NCI-H1436 (cell line): ENCODE results near the gene CDK13.
"Not testable (repeated sequence)": the region's sequence is repeated elsewhere in the genome, so short reads cannot be mapped to it uniquely, and the experiment has no call there.

Experiments
- DNase-seq: peaks from one replicate; lab custom pipeline; 2025; lab: John Stamatoyannopoulos, UW

CDK13 gene

DNA sequence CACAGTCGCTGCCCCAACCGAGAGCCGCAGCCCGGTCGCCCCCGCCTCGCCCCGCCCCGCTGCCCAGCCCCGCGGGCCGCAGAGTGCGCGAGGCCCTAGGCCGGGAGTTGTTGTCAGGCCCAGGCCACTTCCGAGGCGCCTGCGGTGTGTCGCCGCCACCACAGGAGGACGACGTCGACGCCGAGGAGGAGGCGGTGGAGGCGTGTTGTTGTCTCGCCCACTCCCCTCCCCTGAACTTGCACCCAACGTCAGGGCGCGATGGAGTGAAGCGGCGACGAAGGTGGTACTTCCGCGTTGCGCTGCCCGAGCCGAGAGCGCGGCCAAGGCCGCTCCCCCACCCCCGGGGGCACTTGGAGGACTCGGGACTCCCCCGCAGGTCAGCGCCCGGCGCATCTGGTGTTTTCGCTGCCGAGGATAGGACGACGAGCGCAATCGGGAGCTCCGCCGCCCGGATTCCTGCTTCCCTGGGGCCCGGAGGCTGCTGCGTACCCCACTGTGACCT, at the start of gene CDK13:
TSS of gene CDK13 (plus strand) at position 286 of the 502 bp plus-strand sequence. CDS start 386 bp downstream, outside the sequence.
- DNase-seq, result peak; percentile 66

DNA sequence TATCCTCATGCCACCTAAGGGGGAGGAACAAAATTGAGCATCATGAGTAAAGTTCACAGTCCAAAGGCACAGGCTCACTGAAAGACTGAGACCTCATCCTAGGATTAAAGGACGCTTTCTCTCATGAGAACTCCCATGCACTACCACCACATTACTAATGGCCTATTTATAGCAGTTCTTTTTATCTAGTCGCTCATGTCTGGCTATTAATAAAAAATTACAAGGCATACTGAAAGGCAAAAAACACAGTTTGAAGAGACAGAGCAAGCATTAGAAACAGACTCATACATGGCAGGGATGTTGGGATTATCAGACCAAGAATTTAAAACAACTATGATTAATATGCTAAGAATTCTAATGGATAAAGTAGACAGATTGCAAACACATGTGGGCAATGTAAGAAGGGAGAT, 46.0 kb upstream of the CDK13 start:
- no peak for DNase-seq

DNA sequence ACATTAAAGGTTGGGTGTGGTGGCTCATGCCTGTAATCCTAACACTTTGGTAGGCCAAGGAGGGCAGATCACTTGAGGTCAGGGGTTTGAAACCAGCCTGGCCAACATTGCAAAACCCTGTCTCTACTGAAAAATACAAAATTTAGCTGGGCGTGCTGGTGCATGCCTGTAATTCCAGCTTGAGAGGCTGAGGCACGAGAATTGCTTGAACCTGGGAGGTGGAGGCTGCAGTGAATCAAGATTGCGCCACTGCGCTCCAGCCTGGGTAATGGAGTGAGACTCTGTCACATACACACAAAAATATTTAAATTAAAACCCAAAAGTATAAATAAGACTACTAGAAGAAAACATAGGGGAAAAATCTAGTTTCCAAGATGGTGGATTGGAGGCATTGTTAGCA, 41.9 kb upstream of the CDK13 start:
- no peak for DNase-seq

DNA sequence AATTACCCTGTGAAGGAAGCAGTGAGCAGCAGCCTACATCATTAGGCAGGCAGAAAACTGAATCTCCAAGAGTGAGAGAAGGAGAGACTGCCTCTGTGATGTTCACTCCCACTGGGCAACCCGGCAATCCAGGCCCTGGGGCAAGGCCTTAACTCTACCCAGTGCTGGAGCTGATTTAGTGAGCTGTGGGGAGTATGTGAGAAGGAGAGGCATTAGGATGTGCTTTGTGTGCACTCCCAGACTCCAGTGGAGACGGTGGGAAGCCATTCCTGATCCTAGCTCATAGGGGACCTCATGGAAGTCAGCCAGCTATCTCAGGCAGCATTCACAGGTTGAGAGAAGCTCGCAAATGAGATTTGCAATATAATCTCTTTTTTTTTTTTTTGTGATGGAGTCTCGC, 41.1 kb upstream of the CDK13 start:
- no peak for DNase-seq

DNA sequence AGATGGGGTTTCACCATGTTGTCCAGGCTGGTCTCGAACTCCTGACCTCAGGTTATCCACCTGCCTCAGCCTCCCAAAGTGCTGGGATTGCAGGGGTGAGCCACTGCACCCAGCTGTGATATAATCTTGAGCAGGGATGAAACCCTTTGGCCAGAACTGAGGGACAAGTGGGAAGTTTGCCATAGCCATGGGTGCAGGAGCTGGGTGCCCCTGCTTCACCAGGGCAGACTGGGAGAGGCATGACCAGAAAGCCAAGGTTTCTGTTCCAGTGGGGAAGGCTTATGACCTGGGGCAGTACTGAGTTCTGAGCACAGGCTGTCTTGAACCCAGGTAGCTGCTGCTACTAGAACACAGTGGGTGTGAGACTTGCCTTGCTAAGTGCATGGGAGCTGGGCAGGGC, 40.5 kb upstream of the CDK13 start:
- no peak for DNase-seq

DNA sequence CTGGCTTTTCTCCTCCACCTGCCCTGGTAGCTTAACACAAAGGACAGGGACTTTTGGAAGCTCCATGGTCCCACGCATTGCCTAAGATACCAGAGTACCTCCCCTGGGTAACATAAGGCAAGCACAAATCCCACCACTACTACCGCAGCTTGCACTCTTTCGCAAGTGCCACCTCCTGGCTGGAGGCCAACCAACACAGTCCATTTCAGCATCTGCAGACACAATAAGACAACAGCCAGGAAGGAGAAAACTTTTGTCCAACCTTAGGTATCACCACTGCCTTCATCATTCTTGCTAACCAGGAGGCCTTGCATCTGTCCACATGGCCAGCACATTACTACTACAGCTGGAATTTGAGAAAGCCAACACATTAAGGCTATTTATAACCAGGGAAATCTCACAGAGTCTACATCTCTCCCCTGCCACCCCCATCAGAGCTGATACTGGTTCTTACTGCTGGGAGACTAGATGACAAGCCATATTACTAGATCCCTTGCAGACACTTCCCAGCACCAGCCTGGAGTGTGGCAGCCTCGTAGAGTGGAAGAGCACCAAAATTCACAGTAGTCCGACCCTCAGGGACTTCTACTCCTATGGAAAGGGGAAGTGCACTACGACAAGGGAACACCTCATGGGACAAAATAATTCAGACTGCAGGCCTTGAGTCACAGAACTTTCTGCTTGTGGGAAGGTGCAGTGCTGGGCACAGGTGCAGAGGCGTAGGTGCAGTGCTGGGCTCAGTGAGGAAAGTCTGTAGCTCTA, 39.8 kb upstream of the CDK13 start:
- no peak for DNase-seq

DNA sequence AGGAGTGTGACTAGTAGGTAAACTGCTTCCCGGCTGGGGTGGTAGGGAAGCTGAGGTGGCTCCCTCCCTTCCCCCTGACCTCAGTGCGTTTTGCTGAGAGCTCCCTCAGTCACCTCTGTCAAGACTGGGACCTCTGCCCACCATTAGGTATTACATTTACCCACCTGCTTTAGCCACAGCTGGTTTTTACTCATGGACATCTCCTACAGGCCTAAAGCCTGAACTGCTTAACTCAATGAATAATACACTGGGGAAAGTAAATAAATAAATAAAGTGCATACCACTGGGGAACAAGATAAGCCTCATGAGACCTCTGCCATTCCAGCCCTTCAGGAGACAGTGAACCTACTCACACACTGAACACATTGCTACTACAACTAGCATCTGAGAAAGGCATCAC, 38.9 kb upstream of the CDK13 start:
- no peak for DNase-seq

DNA sequence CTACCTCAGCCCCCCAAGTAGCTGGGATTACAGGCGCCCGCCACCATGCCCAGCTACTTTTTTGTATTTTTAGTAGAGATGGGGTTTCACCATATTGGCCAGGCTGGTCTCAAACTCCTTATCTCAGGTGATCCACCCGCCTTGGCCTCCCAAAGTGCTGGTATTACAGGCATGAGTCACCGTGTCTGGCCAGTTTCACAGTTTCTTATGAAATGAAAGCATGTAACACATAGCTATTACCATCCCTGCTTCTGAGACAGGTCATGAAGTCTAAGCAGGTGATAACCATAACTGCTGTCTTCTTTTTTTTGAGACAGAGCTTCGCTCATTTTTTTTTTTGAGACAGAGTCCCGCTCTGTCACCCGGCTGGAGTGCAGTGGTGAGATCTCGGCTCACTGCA, 34.2 kb upstream of the CDK13 start:
- not testable (repeated sequence) for DNase-seq

DNA sequence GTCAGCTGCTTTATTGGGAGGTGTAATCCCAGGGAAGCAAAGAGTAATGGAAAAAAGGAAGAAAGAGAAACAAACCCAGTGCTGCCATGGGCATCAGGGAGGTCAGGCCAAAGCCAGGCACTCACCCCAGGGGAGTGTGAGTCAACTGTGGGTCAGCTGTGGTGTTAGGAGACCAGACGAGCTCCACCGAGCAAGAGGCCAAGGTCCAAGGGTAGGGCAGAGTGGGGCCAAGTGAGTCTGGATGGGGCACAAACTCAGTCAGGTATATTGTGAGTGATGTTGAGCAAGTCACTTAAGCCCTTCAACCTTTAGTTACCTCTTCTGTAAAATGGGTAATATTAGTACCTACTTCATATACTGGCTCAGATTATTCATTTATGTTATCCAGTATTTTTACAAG, 30.4 kb upstream of the CDK13 start:
- DNase-seq, result no peak

DNA sequence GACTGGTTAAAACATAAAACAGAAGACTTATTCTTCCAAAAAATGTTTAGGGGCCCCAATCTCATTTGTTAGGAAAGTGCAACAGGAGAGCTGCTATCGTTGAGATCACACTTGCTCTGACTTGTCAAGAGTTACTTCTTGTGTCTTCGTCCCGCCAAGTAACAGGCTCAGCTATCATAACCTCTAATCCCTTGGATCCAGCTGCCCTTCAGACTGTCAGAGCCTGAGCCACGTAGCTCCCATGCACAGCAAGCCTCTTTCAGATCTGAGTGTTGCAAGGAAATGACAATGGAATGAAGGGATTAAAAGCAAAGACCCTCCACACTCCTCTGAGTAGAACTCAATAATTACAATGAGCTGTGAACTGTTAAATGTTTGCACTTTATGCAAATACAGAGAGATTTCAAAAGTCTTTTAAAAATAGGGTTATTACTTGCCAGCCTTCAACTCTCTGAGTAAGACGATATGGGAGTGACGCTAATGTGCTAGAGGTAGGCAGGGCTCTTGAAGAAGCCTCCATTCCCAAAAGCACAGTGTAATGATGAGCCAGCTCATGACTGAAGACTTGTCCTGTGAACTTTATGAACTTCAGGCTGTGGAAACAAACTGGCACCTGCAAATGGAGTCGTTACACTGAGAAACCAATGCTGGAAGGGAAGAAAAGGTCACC, 28.4 kb upstream of the CDK13 start:
- no peak for DNase-seq

DNA sequence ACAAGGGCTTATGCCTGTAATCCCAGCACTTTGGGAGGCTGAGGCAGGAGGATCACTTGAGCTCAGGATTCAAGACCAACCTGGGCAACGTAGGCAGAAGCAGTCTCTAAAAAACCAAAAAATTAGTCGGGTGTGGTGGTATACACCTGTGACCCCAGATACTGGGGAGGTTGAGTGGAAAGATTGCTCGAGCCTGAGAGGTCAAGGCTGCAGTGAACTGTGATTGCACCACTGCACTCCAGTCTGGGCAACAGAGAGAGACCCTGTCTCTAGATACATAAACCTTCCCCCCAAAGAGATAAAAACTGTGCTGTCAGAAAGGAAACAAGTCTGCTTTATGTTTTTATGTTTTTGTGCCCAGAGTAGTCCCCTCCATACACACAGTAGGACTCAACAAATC, 27.5 kb upstream of the CDK13 start:
- no peak for DNase-seq

DNA sequence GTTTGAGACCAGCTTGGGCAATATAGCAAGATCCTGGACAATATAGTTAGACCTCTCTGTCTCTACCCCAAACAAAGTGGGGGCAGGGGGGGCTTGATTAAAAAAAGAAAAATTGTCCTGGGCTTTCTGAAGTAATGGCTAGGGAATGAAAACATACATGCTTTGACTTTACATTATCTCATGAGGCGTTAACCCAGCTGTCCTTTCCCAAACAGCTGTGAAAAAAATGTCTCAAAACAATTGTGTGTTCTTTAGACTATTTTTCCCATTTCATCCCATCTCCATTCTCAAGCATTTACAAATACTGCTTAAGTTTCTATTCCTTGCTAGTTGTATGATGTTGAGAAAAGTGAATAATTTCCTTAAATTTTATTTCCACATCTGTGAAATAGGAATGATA, 27.0 kb upstream of the CDK13 start:
- no peak for DNase-seq

DNA sequence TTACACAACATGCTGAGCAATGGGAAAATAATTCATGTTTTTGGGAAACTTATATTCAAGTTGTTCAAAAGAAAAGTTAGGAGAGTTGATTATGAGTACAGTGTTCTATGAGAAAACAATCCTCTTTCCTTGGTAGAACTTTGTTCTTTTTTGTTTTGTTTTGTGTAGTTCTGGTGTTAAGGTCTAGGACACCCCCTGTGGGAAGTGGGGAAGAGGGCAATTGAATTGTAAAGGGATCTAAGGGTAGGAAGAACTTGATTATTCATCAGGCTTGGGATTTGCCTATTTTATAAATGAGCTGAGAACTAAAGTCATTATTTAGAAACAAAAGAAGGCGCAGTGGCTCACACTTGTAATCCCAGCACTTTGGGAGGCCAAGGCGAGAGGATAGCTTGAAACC, 25.9 kb upstream of the CDK13 start:
- no peak for DNase-seq

DNA sequence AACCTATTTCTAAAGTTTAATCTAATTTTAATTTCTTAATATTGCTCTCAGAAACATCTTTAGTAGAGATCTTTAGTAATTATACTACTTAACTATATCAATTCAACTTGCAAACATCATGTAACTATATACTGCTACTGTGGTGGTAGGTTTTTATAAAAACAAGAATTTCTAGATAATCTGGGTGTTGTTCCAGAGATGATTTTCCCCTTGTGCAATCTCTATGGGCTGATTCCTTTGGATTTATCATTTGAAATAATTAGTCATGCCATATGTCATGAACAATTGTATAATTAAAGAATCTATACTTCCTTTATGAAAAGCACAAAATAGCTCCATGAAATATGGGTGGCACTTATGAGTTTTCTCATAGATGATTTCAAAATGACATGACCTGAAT, 23.9 kb upstream of the CDK13 start:
- DNase-seq, result no peak

DNA sequence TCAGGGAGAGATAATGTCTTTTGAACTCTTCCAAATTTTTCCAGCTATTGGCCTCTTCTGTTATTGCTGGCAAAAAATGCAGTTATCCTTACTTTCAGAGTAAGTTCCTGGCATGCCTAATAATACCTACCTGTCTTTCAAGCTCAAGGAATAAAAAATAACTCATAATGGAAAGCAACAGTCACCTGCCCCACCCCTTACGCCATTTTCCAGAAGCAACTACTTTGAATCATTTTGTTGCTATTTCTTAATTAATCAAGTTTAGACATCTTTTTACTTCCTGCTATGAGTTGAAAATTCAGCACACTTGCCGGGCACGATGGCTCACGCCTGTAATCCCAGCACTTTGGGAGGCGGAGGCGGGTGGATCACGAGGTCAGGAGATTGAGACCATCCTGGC, 23.0 kb upstream of the CDK13 start:
- no peak for DNase-seq

DNA sequence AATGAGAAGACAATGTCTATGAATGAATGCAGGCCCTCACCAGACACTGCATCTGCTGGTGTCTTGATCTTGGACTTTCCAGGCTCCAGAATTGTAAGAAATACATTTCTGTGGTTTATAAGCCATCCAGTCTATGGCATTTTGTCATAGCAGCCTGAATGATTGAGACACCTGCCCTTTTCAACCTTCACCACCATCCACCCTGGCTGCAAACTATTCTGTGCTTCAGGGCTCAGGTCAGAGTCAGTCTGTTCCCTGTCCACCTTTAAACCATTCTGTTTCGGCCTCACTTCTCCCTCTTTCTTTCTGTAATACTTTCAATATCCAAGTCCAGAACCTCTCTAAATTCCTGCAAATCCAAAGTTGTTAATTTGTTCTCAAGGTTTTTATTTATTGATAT, 15.9 kb upstream of the CDK13 start:
- DNase-seq, result no peak

DNA sequence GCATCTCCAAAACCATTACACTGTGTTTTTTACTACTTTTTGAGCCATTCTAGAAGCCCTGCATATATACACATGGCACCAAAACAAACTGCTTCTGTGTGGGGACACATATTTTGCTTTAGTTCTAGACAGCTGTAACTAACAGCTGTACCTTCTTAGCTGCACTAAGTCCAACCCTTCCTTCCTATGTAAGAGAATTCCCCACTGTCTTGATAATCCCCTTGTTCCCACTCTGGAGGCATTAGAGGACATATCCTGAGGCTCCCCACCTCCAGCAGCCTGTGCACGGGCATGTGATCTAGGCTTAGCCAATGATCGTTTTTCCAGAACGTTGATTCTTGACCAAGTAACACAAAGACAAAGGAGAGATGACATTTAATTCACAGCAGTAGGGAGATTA, 13.3 kb upstream of the CDK13 start:
- no peak for DNase-seq

DNA sequence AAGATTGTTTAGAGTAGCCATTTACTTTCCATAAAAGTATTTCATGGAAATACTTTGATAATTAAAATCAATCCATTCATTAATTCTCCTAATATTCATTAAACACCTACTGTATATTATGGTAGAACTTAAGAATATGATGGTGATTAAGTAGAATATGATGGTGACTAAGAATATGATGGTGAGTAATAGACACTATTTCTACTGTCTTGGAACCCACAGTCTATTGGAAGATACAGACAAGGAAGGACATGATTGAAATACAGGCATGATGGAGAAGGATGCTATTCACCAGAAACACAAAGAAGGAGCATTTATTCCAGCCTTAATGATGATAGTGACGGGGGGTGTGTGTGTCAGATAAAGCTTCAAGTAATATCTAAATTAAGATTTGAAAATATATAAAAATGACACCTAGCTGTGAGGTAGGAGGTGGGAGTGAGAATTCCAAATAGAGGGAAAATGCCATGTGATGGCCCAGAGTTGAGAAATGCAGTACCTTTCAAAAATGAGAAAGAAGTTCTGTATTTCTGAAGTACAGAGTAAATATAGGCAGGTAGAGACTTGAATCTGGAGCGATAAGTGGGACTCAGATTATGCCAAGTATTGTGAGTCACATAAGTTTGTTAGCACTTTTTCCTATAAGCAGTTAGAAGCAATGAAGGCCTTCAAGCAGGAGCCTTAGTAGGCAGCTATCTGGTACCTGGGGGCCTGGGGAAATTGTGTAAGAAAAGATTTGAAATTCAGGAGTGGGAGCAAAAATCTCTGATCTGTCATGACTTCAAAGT, 12.5 kb upstream of the CDK13 start:
- no peak for DNase-seq

DNA sequence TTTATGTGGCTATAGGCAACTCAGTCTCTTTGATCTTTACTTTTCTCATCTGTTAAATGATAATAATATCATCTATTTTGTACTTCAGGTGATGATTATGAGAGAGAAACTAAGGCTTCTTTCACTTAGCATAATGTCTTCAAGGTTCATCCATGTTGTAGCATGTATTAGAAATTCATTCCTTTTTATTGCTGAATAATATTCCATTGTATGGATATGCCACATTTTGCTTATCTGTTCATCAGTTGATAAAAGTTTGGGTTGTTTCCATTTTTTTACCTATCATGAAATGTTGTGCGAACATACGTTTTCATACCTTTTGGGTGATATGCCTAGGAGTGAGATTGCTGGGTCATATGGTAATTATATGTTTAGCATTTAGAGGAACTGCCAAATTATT, 7.2 kb upstream of the CDK13 start:
- DNase-seq, result no peak

DNA sequence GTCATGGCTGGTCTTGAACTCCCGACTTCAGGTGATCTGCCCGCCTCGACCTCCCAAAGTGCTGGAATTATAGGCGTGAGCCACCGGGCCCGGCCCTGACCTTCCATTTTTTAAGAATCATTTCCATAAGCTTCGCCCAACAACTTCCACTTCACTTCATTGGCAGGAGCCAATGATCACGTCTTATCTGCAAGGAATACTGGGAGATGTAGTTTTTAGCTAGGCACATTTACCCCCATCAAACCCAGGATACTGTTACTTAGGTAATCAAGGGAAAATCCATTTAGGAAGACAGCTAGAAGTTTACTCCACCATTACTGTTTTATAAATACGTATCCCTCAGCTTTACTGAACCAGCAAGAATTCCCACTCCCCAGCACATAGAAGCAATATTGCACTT, 3.4 kb upstream of the CDK13 start:
- DNase-seq, result no peak

DNA sequence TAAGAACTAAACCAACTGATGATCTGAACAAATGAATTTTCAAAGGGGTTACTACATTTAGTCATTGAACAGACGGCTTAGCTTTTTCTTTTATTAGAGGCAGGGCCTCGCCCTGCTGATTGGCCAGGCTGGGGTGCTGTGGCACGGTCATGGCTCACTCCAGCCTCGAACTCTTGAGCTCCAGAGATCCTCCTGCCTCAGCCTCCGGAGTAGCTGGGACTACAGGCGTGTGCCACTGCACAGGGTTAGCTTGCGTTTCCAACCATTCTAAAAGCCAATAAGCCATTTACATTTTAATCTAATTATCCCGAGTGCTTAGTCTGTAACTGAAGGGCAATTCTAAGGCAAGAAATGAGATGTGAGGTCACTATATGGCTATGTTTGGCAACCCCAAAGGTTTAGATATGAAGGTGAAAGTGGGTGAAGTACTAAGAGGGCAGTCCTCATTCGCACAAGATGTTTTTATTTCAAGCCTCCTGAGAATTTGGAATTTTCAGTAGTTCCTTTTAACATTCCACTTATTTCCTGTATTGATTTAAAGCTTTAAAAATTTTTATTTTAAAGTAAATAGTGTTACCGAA, 1.6 kb upstream of the CDK13 start:
- DNase-seq, result no peak
